ENCODE data around the gene PTPRU.
"Not testable (repeated sequence)": the region's sequence is repeated elsewhere in the genome, so short reads cannot be mapped to it uniquely, and the experiment has no call there.

PTPRU gene

DNA sequence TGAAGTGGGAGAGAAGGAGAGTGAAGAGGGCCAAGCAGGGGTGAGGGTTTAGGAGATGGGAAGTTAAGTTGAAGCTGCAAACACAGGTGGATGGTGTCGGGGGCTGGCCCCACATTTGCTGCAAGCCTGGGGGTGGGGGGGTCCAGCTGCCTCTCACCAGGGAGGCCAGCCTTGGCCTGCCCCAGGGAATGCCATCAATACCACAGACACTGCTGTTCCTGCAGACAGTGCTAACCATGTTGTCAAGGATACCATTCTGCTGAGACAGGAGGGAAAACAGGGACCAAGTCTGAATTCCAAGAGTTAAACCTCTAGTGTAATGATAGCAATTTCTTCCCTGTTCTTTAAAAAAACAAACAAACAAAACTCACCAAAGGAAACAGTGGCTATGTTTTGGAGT is 13.6 kb upstream of the PTPRU start:
- DNase-seq: no peak

- no peak for DNase-seq
Measured at GRCh38 chr1:29223521-29223920, 12.8 kb upstream of the PTPRU start.

GRCh38 chr1:29224356-29224837 is 11.9 kb upstream of the PTPRU start:
- no peak for DNase-seq

- no peak for DNase-seq
Measured at GRCh38 chr1:29225361-29225760, 11.0 kb upstream of the PTPRU start.

GRCh38 chr1:29227511-29227910 is 8.8 kb upstream of the PTPRU start:
- DNase-seq: no peak

DNA sequence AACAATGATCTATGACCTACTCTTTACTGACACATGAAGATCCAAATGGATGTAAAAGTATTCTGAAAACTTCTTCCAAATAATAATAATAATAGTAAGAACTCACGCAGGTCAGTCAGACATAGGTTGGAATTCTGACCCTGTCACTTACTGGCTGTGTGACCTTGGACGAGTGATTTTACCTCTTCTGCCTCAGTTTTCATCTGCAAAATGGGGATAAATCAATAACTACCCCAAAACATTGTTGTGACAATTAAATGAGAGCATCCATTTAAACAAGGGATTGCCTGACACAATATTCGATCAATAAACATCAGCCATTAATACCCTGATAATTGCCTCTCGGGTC is 6.1 kb upstream of the PTPRU start:
- DNase-seq: no peak

- peak; percentile 93 for DNase-seq
Measured at GRCh38 chr1:29230553-29231378, 5.6 kb upstream of the PTPRU start, which contains the start of gene MECR. Gene MECR (minus strand): TSS chr1:29230934. CDS start chr1:29230906, 28 bp downstream.

- no peak for DNase-seq
Measured at GRCh38 chr1:29232387-29232786, 3.9 kb upstream of the PTPRU start.

GRCh38 chr1:29233693-29234092 is 2.6 kb upstream of the PTPRU start:
- DNase-seq: no peak

DNA sequence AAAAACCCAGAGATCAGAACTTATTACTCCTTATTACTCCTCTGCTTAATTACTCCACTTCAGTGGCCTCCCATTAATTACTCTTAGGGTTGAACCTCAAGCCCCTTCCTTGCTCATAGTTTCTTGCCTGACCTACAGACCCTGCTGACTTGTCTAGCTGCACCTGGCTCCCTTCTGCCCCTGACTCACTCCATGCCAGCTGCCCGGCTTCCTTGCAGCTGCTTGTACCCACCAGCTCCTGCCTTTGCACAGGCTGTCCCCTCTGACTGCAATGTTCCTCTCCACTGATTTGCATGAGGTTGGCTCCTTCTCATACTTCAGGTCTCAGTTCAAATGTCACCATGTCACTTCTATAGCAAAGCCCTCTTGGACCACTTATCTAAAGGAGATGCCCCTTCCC is 1.9 kb upstream of the PTPRU start:
- no peak for DNase-seq

GRCh38 chr1:29234881-29235280 is 1.4 kb upstream of the PTPRU start:
- DNase-seq: not testable (repeated sequence)

- no peak for DNase-seq
Measured at GRCh38 chr1:29236712-29237128, 398 bp downstream of the PTPRU start.

- DNase-seq: no peak
Measured at GRCh38 chr1:29237129-29237821, 953 bp downstream of the PTPRU start.

- DNase-seq: no peak
Measured at GRCh38 chr1:29237852-29238619, 1.7 kb downstream of the PTPRU start.

DNA sequence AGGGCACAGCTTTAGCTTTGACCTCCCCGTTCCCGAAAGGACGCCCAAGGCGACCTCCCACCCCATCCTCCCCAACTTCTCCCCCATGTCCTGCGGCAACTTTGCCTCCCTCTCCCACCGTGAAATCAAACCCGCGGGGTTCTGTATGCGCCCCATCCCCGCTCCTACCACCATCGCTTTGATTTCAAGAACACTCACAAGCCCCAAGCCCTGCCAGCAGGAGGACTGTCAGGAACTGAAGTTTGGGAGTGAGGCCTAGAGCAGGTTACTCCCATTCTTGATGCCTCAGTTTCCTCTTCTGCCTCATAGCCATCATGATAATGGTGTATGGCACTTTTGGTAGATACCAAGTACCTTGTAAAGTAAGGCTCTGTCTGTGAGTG is 2.3 kb downstream of the PTPRU start:
- DNase-seq: no peak

GRCh38 chr1:29239142-29239541 is 2.8 kb downstream of the PTPRU start:
- no peak for DNase-seq

- no peak for DNase-seq
Measured at GRCh38 chr1:29240400-29240837, 4.1 kb downstream of the PTPRU start.

DNA sequence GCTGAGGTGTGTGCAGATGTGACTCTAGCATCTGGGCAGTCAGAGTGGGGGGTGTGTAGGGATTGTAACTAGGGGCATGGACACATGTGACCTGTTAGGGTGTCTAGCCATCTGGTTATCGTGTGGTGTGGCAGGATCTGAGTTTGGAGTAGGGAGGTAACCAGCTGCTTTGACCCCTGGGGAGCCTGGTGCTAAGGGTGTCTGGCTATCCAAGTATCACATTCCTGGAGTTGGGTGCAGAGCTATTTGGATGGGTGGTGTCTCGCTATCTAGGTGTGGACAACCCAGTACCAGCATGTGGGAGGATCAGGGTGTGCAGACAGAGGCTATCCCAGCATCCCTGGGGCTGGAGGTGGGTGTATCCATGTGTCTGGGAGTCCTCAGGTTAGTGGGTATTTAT is 4.7 kb downstream of the PTPRU start:
- no peak for DNase-seq

GRCh38 chr1:29243023-29243870 is 6.9 kb downstream of the PTPRU start:
- no peak for DNase-seq

GRCh38 chr1:29243871-29244200 is 7.5 kb downstream of the PTPRU start:
- no peak for DNase-seq

- DNase-seq: no peak
Measured at GRCh38 chr1:29245261-29245660, 8.9 kb downstream of the PTPRU start.

DNA sequence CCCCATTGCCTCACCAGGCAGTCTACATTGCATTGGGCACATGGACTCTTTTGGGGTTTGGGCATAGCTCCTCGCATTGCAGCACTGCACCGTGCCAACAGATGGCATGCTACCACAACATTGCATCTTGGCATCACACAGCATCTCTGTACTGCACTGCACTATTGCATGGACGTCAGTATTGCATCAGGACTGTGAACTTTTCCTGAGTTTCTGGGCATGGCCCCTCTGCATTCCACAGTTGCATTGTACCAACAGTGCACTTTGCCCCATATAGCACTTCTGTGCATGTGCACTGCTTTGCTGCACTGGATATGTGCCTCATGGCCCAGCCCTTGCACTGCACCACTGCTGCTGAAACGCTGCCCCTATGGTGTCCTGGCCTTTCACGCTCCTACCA is 9.6 kb downstream of the PTPRU start:
- no peak for DNase-seq

GRCh38 chr1:29247044-29247443 is 10.7 kb downstream of the PTPRU start:
- DNase-seq: no peak

Data from CD4-positive, alpha-beta T cell treated with Interleukin-15 for 1 hour (primary cell).